GM19238 (cell line): ENCODE results near the gene DCLRE1C.
"Not testable (repeated sequence)": the region's sequence is repeated elsewhere in the genome, so short reads cannot be mapped to it uniquely, and the experiment has no call there.

Experiments used
- DNase-seq: peaks from one replicate; pipeline ENCODE4 v3.0.0; 2011; ENCODE audit warnings: low spot score; ENCODE audit not compliant: insufficient read length

Gene DCLRE1C

DNA sequence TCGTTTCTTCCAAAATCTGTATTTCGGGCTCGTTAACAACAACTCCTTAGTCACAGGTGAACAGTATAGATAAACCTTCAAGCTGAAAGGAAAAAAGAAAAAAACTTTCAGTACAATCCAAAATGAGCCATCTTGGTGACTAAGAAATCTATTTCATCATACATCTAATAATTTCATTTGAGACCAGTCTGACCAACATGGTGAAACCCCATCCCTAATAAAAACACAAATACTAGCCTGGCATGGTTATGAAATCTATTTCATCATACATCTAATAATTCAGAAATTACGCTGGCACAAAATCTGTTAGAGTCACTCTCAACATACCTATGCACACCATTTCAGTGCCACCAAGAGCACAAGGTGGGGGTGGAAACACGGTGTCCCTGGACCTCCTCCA lies 8.8 kb downstream of the DCLRE1C start:
- no peak for DNase-seq

DNA sequence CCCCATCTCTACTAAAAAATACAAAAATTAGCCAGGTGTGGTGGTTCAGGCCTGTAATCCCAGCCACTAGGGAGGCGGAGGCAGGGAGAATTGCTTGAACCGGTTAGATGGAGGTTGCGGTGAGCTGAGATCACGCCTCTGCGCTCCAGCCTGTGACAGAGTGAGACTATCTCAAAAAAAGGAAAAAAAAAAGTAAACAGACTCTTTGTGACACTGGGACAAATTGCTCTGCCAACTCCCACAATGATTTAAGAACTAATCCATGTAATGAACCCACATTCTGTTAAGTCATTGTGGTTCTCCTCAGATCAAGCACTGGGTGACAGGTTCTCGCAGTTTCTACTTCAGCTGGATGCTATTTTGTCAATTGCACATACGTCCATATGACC lies 11.0 kb downstream of the DCLRE1C start:
- DNase-seq, result not testable (repeated sequence)

DNA sequence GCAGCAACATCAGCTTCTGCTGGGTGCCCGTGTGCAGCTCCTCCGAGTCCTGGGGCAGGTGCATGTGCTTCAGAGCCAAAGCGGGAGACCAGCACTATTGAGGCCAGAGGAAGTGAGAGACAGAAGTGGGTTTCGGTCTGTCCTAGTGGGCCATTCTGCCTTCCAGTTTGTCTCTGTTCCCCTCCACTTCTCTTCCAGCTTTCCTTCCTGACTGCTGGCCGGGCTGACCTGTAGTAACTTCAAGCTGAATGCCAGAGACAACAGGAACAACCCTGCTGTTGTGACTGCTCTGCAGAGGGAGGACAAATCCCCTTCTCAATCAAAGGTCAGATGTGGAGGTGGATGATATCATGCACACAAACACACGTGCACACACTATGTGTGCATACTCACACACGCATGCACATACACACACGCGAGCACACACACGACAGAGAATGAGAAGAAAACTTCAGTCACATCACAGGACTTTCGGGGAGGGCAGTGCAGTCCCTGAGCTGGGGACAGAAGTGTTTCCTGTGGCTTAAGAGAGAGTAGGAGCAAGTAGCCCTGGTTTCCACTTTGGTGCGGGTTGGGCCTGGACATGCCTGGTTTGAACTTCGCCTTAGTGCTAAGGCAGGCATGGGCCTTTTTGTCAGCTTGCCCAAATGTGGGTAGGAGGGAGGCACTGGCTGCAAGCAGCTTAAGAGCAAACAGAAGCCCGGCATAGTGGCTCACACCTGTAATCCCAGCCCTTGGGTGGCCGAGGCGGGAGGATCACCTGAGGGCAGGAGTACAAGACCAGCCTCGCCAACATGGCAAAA lies 11.5 kb downstream of the DCLRE1C start:
- DNase-seq, result not testable (repeated sequence)

DNA sequence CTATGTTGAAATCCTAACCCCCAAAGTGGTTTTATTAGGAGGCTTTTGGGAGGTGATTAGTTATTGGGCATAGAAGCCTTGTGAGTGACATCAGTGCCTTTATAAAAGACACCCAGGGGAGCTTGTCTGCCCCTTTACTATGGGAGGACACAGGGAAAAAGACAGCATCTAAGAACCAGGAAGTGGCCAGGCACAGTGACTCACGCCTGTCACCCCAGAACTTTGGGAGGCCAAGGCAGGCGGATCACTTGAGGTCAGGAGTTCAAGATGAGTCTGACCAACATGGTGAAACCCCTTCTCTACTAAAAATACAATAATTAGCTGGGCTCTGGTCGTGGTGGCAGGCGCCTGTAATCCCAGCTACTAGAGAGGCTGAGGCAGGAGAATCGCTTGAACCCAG lies 14.9 kb downstream of the DCLRE1C start:
- not testable (repeated sequence) for DNase-seq

DNA sequence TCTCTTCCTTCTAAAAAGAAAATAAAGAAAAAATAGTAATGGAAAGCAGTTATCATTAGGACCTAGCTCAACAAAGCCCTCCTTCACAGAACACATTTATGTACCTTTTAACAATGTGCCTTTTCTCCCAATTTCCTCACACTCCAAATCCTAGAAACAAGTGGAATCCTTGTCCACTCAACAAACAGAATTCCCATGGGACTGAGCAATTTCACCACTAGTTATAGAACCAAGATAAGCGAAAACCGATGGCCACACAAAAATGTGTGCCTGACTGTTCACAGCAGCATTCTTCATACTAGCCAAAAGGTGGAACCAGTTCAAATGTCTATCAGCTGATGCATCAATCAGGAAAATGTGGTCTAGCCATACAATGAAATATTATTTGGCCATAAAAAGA lies 17.3 kb downstream of the DCLRE1C start:
- DNase-seq, result no peak

DNA sequence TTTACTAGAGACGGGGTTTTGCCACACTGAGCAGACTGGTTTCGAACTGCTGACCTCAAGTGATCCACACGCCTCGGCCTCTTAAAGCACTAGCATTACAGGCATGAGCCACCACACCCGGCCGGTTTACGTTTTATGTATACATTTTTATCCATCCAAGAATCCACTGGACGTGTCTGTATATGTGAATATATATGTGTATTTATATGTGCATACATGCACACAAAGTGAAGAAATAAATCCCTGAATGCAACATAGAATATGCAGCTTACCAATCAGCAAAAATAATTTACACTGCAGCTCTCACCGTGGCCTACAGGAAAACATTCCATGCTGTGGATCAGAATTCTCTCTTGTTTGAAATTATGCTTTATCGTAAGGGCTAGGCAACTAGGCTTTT lies 23.3 kb downstream of the DCLRE1C start:
- no peak for DNase-seq

DNA sequence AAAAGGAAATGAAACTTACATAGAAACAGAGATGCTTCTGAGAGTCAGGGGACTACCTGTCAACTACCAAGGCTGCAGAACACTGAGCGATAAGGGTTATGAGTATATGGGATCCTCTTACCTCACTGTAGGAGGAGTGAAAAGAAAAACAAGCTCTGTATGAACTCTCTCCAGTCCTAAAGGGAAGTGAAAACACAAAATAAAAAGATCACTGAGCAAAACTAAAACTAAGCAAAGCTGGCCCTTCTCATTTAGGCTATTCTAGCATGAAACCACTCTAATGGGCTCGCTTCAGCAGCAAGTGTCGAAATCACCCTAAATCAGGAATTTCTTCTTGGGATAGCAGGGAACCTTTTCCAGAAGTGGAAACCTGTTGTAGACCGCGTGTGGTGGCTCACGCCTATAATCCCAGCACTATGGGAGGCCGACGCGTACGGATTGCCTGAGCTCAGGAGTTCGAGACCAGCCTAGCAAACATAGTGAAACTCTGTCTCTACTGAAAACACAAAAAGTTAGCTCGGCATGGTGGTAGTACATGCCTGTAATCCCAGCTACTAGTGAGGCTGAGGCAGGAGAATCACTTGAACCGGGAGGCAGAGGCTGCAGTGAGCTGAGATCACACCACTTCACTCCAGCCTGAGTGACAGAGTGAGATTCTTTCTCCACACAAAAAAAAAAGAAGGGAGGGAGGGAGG lies 27.0 kb downstream of the DCLRE1C start:
- DNase-seq, result peak; percentile 60

DNA sequence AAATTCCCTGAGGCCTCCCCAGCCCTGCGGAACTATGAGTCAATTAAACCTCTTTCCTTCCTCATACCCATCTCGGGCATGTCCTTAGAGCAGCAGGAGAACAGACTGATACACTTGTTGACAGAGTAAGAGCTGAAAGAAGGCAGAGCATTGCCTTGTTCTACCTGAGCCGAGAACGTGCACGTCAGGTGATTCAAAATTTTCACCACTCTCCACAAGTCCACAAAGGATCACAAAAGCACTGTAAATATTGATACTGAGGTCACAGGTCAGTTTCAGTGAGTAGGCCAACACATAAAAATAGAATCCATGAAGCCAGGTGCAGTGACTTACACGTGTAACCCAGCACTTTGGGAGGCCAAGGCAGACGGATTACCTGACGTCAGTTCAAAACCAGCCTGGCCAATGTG lies 27.8 kb downstream of the DCLRE1C start:
- DNase-seq, result no peak

DNA sequence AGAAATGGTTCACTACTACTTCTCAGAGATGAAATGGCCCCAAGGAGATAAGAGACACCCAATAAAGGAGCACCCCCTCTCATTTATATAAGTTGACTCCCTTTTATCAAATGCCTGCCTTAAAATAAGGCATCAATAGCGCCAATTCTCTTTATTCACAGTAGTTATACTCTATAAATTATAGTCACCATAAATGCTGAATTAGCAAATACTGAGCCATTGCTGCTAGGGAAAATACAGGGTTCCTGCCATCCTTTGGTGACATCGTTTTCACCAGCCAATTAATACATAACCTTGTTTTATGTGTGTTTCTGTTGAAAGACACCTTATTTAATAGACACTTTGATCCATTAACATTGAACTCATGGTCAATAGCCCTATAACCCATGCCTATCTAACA lies 28.6 kb downstream of the DCLRE1C start:
- DNase-seq, result no peak

DNA sequence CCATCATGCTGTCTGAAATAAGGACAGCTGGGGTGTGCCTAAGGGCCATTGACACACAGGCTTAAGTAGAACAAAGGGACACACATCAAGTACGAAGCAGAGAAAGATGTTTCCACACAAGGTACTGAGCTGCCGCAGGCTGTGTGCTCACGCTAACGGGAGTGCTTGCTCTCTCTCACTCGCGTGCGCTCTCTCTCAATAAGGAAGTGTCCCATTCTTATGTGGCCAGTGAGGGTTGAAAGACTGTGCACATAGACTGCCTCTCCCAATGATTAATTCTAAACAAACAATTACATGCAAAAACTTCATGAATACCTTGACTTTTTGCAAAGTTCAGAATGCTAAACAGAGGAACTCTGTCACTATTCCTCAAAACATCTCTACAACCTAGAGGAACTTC lies 29.9 kb downstream of the DCLRE1C start:
- no peak for DNase-seq

DNA sequence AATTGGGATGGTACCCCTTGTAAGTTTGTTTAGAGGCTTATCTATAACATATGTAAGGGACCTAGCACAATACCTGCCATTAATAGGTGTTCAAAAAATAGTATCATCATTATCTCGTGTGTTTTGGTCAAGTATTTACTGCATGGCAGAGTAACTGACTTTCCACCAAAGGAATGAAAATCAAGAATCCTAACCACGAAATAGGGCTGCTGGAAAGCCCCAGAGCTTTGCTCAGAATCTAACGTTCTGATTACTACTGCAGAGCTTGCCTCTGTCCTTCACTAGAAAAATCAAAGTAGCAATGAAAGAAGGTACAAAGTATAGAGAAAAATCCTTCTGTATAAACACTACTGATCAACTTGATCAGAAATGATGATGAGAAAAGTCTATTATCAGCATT lies 34.9 kb downstream of the DCLRE1C start:
- DNase-seq, result no peak

DNA sequence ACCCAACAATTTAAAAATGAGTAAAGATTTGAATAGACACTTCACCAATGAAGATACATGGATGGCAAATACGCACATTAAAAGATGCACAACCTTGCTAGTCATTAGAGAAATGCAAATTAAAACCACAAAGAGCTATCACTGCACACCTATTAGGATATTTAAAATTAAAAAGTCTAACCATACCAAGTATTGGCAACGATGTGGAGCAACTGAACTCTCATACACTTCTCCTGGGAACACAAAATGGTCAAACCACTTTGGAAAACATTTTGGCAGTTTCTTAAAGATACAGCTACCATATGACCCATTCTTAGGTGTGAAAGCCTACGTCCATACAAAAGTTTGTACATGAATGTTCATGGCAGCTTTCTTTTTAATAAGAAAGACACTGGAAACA lies 36.1 kb downstream of the DCLRE1C start:
- no peak for DNase-seq

DNA sequence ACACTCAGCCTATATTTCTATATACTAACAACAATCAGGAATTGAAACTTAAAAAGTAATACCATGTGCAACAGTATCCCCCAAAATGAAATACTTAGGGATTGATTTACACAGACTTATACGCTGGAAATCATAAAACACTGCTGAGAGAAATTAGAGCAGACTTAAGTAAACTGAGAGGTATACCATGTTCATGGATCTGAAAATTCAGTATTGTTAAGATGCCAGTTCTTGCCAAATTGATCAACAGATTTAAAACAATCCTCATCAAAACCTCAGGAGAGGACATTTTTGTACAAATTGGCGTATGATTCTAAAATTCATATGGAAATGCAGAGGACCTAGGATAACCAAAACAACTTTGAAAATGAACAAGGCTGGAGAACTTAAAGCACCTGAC lies 37.3 kb downstream of the DCLRE1C start:
- no peak for DNase-seq

DNA sequence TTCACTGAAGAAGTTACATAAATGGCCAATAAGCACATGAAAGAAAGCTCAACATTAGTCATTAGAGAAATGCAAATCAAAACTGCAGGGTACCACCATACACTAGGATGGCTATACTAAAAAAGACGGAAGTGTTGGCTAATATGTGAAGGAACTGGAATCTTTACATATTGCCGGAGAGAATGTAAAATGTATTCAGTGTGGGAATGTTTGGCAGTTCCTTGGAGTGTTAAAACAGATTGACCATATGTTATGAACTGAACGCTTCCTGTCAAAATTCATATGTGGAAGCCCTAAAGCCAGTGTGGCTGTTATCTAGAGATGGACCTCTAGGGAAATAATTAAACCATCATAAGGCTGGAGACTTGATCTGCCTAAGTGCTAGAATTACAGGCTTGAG lies 42.1 kb downstream of the DCLRE1C start:
- no peak for DNase-seq

DNA sequence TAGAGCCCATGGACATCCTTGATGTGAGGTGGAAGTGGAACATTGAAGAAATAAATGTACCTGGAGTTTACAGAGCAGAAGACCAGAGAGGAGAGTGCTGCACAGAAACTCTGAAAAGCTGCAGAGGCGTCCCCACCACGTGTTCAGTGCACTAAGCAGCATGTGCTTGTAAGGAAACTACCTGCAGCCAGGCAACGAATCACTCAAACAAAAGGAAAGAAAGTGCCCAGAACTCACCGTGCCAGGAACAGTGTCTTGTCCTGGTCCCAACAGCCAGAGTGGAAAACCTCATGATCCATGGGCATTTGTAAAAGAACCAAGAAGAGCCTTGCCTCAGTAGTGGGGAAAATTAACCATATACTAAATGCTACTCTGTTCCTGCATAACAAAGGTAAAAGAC lies 42.9 kb downstream of the DCLRE1C start:
- no peak for DNase-seq

DNA sequence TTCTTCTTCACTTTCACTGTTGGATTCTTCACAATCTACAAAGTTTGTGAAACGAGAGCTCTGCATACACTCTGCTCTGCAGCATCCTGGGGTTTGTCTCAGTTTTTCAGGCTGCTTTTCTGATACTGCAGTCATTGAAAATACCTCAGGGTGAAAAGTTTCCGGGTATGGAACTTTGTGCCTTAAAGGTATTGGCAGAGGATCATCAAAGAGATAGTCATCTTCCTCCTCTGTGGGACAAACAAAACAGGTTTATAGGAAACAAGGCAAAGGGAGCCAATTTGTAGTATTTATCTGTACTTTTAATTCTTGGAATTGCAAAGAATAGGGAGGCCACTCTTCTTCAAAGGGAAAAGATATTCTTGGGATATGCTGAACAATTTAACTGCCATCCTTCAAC lies 44.8 kb downstream of the DCLRE1C start:
- no peak for DNase-seq

DNA sequence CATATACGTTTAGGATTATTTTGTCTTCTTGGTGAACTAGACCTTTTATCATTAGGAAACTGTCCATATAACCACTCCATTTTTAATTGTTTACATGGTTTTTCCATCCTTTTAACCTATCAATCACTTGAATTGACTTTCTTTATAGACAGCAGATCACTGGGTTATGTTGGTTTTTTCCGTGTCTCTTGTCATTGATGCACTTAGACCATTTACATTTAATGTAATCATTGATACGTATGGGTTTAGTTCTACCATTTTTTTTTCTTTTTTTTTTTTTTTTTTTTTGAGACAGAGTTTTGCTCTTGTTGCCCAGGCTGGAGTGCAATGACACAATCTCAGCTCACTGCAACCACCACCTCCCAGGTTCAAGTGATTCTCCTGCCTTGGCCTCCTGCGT lies 46.3 kb downstream of the DCLRE1C start:
- DNase-seq, result not testable (repeated sequence)

DNA sequence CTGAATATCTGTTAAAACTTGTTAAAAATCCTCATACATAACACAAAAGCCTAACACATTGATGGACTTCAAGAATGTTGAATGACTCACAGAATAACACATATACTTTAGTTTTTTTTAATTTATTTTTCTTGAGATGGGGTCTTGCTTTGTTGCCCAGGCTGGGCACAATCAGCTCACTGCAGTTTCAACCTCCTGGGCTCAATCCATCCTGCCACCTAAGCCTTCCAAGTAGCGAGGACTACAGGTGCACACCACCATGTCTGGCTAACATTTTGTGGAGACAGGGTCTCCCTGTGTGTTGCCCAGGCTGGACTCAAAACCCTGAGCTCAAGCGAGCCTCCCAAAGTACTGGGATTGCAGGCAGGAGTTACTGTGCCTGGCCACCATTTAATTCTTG lies 47.1 kb downstream of the DCLRE1C start:
- DNase-seq, result no peak

DNA sequence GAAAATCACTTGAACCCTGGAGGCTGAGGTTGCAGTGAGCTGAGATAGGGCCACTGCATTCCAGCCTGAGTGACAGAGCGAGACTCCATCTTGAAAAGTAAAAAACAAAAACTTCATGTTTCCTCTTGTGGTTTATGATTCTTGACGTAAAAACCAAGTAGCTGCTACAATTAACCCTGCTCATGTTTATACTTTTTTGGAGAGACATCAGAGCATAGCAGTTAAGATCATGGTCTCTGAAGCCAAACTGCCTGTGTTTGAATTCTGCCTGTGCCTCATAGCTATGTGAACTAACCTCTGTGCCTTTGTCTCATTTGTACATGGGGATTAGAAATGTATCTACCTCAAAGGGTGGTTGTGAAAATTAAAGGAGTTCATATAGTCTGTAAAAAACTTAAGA lies 48.0 kb downstream of the DCLRE1C start:
- no peak for DNase-seq

DNA sequence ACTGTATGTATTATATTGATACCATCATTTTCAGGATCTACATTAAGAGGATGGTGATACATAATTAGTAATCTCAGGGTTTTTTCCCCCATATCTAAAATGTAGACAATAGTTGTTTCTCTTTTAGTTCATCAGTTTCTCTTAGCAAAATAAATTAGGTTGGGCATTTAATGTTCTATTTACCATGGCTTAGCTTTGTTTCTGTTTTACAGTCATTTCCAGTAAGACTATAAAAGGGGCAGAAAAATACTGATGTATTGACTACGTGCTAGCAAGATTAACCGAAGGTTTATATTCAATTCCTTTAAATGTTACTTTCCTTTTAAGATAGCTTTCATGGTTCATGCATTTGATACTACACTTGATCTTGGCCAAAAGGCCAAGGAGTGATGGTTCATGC lies 49.0 kb downstream of the DCLRE1C start:
- no peak for DNase-seq

DNA sequence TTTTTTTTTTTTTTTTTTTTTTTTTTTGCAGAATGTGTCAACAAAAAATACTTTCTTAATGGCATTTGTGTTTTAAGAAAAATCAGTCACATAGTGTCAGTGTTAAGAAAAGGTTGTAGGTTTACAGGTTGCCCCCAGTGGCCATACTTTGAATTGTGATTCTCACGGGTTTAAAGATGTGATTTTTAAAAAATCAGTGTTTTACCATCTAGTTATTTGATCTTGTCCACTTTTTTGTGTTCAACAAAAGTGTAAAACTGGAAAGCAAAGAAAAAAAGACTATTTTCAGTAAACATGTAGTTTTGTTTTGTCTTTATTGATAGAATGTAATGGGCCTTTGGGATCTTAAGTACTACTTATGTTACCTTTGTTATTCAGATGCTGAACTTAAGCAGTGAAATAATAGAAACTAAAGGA lies 49.6 kb downstream of the DCLRE1C start:
- peak; percentile 14 for DNase-seq

DNA sequence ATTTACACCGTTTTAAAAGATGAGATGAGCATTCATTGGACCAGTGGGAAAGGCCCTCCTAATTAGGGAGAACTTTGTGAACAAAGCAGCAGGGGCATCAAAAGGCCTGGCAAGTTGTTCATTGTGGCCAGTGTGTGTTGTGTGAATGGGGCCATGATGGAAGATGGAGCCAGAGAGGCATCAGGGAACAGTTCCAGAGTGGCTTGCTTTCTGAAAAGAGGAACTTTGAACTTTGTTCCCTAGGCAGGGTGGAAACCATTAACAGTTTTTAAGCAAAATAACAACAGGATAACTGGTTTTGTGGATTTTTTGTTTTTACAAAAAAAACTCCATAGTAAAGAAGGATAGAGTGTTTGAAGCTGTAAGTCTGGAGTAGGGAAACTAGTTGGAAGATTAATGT lies 62.7 kb downstream of the DCLRE1C start:
- DNase-seq, result no peak

DNA sequence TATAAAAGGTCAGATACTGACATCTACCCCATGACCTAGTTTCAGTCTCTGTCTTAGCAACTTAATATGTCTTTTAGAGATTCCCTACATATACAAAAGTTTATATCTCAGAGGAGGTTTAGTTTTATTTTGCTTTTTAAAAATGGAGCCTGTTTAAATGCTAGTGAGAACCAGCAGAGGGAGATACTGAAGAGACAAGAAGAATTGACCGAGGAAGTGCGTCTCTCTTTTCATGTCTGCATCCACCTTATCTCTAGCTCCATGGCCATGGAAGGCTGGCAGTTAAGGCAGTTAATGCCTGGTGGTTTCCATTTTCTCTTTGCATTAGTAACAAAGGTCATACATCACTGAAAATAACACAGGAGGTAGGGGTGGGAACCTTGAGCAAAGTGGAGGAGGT lies 64.6 kb downstream of the DCLRE1C start:
- DNase-seq, result no peak
